ENCODE results near the gene CHST15.

DNA sequence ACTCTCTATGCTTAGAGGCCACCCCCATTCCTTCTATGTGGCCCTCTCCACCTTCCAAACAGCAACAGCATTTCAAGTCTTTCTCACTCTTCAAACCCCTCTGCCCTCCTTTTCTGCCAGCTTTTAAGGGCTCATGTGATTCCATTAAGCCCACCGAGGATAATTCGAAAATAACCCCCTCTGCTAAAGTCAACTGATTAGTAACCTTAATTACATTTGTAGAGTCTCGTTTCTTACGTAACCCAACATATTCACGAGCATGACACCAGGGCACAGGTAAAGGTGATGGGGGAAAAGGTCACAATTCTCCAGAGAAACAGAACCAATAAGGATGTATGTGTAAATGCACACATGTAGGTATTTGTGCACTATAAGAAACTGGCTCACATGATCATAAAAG is 6.7 kb upstream of the CHST15 start:
- no peak for TF ChIP-seq EZH2 (IDR thresholded peaks at IDR 0.05; ENCODE audit: insufficient read depth, poor library complexity, severe bottlenecking)
- TF ChIP-seq EZH2phosphoT487 (IDR thresholded peaks at IDR 0.05; ENCODE audit: insufficient read depth, low read depth), result no peak
